ENCODE results near the gene C12orf60. TPM values are rescaled to one million over a fixed set of nuclear protein-coding genes. Genes with fewer than 3 reads are reported as not detected.

C12orf60 gene
- total RNA-seq, 1 experiment from 2014 or later: 7.1 TPM

DNA sequence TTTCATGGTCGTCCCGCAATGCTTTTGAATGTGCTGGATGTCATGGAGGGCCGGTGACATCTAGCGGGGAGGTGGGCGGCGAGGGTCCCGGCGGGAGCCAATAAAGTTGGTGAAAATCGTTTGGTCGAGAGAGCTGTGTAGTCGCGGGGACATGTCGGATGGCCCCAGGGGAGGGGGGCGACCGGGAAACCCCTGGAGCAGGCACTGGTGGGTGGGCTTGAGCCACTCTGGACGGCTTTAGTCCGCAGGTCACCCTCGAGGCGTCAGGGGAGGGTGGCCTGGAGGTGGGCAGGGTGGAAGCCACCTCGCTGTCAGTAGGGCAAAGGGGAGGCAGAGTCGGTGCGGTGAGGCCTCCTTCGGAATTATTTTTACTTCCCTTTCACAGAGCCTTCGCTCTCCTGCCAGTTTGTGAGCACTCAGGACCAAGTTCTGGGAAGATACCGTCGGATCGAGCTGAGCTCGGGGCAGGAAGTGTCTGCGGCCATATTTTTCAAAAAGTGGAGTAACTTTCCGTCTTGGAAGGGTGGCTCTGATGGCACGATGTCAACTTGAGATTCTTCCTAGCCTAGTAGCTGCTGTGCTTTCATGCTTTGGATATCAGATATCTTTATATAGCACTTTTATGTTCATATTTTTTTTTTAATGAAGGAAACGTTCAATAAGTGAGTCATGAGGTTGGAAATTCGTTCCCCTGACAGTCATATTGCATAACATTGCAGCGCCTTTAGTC is 28.4 kb upstream of the C12orf60 start:
- peak; percentile 54 for DNase-seq (ENCODE audit: low read depth)
- in situ Hi-C loops (cut with HindIII; ENCODE audit: low pct_unique_long_range_greater_than_20kb, low sequenced_read_pairs): no loop called here

DNA sequence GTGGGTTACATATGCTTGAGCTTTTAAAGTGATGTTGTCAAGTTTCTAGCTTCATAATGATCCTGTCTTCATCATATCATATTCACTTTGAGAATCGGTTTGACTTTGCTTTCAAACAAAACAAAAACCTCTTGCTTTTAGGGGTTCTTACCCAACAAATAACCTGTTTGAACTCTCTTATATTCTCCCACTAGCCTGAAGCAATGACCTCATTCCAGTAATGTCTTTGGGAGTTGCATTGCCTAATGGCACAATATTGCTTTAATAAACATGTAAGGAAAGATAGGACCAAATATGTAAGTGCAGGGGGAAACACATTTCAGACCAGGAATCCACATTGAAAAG is 27.9 kb upstream of the C12orf60 start:
- in situ Hi-C loops (cut with HindIII; ENCODE audit: low pct_unique_long_range_greater_than_20kb, low sequenced_read_pairs): no loop called here
- DNase-seq (ENCODE audit: low read depth): no peak

DNA sequence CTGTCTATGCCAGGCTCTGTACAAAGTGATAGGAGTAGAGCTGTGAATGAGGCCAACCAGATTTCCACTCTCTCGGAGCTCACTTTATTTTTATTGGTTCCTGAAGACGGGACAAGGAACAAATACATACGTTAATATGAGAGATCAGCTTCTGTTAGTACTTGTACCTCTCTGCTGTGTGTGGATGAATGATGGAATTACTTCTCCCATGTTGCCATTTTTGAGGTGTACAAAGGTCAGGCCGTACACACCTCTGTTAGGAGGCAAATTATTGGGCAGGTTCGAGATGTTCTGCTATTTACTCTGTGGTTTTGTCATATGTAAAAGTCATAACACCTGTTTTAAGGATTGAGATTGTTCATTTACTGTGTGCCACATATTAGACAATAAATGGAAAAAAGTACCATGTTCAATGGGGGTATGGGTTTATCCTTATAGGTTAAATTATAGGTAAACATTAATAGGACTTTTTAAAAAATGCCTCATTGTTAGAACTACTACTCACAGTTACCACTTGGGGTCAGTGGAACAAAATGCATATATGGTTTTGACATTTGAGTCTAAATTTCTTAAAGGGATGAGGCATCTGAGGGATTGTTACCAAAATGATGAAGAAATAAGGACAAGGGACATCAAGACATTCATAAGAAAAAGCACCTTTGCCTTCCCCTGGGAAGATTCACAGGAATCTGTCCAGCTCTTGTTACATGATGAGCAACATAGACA is 27.1 kb upstream of the C12orf60 start:
- in situ Hi-C loops (cut with HindIII; ENCODE audit: low pct_unique_long_range_greater_than_20kb, low sequenced_read_pairs): no loop called here
- DNase-seq (ENCODE audit: low read depth): no peak

DNA sequence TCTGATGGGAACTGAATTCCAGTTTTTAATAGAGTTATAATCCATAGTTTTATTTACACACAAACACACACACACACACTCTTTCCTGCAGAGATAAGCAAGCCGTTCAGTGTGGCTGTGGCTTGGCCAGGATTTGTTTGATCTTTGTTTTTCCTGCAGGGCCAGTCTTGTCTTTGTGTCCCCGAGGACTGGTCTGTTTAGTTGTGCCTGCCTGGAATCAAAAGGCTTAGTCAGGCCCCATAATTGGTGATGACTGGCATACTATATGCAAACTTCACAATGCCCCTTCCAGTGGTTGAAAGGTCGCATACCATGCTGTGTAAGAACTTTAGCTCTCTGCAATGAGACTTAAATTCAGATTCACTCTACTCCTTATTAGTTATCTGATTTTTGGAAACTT is 26.2 kb upstream of the C12orf60 start:
- in situ Hi-C loops (cut with HindIII; ENCODE audit: low pct_unique_long_range_greater_than_20kb, low sequenced_read_pairs): no loop called here
- no peak for DNase-seq (ENCODE audit: low read depth)

DNA sequence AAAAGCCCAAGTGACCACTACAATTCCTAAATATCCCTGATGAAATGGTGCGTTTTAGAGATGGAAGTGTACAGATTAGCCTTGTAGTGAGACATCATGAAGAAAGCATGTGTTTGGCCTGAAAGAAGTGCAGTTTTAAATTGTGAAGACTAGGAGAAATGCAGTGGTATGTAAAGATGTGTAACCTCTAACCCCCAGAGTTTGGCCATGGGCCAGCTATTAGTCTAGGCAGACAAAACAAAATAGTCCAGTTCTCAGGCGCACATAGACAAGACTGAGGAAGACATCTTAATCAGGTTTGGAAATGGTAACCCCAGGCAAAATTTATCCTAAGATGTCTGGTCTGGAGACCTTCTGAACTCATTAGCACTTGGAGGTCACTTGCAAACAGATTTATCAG is 23.6 kb upstream of the C12orf60 start:
- in situ Hi-C loops (cut with HindIII; ENCODE audit: low pct_unique_long_range_greater_than_20kb, low sequenced_read_pairs): no loop called here

DNA sequence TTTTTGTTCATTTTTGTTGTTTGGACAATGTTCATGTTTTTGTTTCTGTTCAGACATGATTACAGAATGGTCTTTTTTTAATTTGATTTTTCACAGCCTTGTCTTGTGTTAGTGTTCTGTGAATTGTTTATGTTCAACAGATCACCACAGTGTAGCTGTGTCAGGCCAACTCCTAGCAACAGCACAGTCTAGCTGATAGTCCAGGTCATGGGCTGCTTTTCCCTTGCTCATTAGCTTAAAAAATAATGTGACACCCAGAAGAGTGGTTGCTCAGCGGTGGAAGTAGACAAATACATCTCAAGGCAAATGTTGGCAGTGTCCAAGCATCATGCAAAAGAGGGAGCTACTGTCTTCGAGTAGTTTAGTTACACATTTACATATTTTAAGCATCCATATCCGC is 22.6 kb upstream of the C12orf60 start:
- DNase-seq (ENCODE audit: low read depth): no peak
- in situ Hi-C loops (cut with HindIII; ENCODE audit: low pct_unique_long_range_greater_than_20kb, low sequenced_read_pairs): no loop called here

More for the DNA sequence above, 23.6 kb upstream of the C12orf60 start:
- DNase-seq (ENCODE audit: low read depth): no peak

DNA sequence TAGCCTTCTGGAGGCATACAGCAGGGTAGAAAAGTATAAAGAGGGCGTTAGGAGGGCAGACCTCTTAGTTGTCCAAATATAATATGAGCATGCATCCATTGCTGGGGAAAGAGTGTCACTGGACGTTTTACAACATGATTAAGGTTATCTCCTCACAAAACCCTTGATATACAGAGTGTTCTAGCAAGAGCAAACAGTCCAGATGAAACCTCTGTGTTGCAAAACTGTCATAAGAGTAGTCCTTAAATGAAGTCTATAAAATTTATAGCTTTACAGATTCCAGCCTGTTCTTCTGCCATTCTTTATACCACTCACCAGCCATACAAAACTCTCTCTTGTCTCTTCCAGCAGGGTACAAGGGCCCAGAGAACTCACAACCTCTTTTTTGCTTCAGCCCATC is 21.9 kb upstream of the C12orf60 start:
- in situ Hi-C loops (cut with HindIII; ENCODE audit: low pct_unique_long_range_greater_than_20kb, low sequenced_read_pairs): no loop called here
- DNase-seq (ENCODE audit: low read depth): no peak

DNA sequence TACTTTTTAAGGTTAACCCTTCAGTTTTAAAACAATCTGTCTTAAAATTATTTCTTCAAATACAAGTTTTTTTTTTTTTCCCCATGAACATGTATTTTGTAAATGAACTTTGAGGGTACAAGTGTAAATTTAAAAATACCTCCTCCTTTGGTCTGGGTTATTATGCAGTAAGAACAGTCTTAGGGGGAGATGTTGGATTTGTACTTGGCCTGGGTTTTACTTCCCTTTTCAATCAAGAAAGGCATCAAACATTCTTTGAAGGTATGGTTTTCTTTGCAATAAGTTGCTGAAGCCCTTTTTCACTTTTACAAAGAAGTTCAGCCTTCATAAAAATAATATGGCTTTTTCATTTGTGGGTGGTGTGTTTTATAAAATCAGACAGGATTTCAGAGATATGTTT is 20.7 kb upstream of the C12orf60 start:
- no peak for DNase-seq (ENCODE audit: low read depth)
- in situ Hi-C loops (cut with HindIII; ENCODE audit: low pct_unique_long_range_greater_than_20kb, low sequenced_read_pairs): no loop called here

DNA sequence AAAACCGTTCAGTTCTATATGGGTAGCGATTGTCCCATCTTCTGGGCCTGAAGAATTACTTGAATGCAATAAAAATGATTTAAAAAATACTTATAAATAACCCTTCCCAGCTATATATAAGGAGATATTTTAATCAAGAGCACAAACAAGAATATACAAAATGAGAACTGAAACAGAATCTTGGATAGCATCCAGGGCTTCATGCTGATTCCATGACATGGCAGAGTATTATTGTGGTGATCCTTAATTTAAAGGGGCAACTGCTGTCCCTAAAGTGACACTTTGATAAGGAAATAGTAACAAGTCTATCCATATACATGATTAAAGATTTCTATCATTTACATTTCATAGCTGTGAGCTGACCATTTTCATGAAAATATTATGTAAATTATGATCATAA is 19.0 kb upstream of the C12orf60 start:
- in situ Hi-C loops (cut with HindIII; ENCODE audit: low pct_unique_long_range_greater_than_20kb, low sequenced_read_pairs): no loop called here
- no peak for DNase-seq (ENCODE audit: low read depth)

DNA sequence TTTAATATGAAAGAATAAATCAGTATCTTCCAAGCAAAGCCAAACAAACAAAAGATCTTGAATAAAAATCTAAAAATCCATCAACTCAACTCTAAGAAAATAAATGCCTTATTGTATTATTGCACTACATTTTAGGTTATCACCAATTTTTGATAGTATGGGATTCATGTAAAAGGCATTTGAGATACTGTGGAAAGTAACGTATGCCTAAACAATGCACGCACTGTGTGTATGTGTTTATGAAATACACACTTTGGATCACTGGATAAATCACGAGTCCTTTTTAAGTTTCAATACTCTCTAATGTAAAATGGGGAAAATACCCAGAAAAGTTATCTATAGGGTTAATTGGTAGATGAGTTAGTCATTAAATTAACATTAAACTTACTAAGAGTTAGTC is 17.9 kb upstream of the C12orf60 start:
- in situ Hi-C loops (cut with HindIII; ENCODE audit: low pct_unique_long_range_greater_than_20kb, low sequenced_read_pairs): no loop called here
- DNase-seq (ENCODE audit: low read depth): no peak

DNA sequence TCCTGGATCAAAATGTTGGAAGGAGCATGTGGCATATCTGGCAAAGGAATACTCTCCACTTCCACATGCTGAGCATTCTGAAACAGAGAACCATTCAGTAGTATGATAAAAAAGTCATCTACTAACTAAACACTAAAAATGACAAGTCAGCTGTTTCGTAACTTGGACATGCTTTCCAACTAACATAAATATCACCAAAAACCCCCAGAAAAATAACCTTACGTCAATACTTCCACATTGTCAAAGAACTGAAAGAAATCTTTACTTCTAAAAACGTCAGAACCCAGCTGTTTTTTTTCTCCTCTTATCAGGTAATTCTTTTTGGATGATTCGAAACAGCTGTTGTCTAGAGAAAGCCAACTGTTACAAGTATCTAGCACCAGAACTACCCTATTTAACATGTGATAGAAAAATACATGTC is 8.4 kb upstream of the C12orf60 start:
- in situ Hi-C loops (cut with HindIII; ENCODE audit: low pct_unique_long_range_greater_than_20kb, low sequenced_read_pairs): no loop called here
- DNase-seq (ENCODE audit: low read depth): no peak

DNA sequence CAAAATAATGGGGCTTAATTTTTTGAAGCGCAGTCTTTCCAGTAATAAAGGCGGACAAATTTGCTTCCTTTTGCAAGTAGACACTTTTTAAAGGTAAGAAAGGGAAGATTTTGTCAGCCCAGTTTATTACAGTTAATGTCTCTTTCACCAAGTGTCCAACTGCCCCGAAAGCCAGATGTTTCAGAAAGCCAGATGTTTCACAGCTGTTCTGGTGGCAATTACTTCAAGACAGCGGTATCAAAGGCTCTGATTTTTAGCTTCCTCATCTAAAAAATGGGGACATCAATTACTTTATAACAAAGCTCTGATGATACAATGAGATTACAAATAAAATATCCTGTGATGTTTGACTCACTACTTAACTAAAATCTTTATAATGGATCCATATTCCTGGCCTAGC is 1.2 kb upstream of the C12orf60 start:
- no peak for DNase-seq (ENCODE audit: low read depth)
- in situ Hi-C loops (cut with HindIII; ENCODE audit: low pct_unique_long_range_greater_than_20kb, low sequenced_read_pairs): no loop called here

DNA sequence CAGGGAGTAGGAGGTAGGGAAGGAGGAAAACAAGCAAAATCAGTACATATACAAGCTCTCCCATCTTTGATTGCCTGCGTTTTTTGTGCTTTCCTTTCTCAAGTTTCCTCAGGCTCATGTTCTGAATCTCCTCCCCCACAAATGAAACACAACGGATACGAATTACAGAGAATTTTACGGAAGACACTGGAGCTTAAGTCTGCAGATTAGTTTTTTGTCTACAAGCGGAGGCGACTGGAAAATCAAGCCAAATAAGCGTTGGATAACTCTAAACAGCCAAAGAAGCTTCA is 804 bp upstream of the C12orf60 start:
- DNase-seq (ENCODE audit: low read depth): no peak
- in situ Hi-C loops (cut with HindIII; ENCODE audit: low pct_unique_long_range_greater_than_20kb, low sequenced_read_pairs): no loop called here

DNA sequence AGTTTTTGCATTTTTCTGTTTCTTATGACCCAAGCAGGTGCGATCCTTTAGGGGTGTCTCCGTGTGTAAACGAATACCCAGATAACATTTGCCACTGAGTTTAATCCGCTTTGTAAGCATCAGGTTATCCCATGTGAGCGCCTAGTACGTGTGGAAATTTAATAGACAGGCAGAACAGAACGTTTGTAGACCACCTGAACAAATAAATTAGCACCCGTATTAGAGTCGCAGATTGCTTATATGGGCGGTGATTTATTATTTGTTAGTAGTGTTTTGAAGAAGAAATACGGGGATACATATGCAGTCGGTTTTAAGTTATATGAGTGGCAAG is 325 bp downstream of the C12orf60 start:
- DNase-seq (ENCODE audit: low read depth): no peak

DNA sequence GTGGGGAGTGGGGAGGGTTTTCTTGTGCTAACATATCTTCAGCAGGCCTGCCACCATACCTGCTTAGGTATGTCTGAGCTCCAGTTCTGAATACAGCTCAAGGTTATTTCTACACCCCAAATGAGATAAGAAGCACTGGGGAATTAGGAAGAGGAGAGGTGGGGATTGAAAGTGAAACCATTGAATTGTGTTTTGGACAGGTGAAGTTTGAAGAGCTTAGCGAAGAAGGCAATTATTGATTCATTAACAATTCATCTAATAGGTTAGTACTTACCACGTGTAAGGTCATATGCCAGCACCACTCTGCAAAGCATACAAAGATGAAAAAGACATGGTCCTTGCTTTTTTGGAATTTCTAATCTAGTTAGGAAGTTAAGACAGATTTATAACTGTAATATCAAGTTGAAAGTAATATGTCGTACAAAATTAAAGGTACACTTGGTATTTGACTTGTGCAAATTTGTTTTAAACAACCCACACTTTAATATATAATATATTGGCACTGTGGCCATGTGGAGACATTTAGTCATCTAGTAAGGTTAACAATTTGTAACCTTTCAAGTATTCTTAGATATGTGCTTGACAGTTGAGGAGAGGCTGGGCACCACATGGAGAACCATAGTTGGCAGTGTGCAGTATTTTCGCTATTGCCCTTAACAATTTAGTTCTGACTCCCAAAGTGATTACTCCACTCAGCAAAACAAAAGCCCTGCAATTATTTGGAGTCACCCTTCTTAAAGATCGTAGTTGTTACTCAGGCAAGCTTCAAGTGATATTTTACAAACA is 6.9 kb downstream of the C12orf60 start:
- DNase-seq (ENCODE audit: low read depth): no peak
- in situ Hi-C loops (cut with HindIII; ENCODE audit: low pct_unique_long_range_greater_than_20kb, low sequenced_read_pairs): no loop called here

More for the DNA sequence above, 325 bp downstream of the C12orf60 start:
- in situ Hi-C loops (cut with HindIII; ENCODE audit: low pct_unique_long_range_greater_than_20kb, low sequenced_read_pairs): no loop called here

DNA sequence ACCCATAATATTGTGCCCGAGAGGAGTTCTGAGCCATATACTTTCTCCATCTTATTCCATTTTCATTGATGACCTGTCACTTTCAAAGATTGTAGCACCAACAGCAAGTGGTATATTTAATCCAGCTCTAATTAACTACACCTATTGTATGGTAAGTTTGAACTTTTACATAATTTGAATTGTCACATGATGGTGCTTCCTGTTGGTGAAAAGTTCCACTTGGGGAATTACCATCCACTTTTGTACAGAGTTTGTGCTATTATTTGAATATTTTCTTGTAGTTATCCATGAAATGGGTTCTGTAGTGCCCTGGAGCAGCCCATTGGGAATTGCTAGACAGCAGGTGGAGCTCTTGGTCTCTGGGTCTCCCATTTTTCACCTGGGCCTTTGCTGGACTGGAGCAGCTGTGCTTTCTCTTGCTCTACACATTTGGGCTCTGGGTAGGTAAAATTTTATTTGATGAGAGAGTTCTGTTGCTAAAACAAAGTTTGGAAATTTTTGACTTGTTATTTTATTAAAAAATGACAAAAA is 7.5 kb downstream of the C12orf60 start:
- in situ Hi-C loops (cut with HindIII; ENCODE audit: low pct_unique_long_range_greater_than_20kb, low sequenced_read_pairs): no loop called here
- peak; percentile 32 for DNase-seq (ENCODE audit: low read depth)

DNA sequence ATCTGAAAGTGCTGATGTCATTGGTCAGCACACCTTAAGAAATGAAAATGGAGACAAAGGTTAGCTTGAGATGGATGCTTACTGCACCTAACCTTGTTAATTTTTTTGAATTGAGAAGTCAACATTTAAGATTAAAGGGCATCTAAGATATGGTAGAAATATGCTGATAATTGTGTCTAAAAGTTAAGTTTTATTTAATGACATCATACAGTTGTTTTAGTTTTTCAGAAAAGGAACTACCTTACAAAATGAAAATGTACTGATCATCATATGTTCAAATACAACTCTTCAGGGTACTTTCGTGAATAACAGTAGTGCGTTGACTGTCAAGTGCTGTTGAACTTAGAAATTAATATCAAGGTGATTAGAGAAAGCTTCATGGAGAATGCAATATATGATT is 8.0 kb downstream of the C12orf60 start:
- DNase-seq (ENCODE audit: low read depth): no peak
- in situ Hi-C loops (cut with HindIII; ENCODE audit: low pct_unique_long_range_greater_than_20kb, low sequenced_read_pairs): no loop called here

DNA sequence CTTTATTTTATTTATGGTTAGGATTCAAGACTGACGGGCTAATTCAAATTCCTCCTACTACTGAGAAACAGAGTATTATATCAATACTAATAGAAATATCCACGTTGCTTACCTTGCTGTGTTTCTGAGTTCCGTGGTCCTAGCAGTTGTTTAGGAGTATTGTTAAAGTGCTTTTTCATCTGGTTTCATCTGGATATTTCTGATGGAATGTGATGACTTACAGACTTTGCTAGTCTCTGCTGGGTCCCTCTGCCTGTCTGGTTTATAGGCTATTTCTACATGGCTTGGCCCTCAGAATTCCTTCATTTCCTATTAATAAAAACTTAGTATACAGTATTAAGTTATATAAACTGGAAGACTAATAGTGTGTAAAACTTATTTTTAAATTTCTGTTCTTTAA is 10.5 kb downstream of the C12orf60 start, which contains the start of gene SMCO3:
Gene SMCO3 (minus strand): TSS at position 169 of the 400 bp plus-strand sequence. CDS start 7,502 bp downstream, outside the sequence.
- DNase-seq (ENCODE audit: low read depth): no peak
- in situ Hi-C loops (cut with HindIII; ENCODE audit: low pct_unique_long_range_greater_than_20kb, low sequenced_read_pairs): no loop called here

DNA sequence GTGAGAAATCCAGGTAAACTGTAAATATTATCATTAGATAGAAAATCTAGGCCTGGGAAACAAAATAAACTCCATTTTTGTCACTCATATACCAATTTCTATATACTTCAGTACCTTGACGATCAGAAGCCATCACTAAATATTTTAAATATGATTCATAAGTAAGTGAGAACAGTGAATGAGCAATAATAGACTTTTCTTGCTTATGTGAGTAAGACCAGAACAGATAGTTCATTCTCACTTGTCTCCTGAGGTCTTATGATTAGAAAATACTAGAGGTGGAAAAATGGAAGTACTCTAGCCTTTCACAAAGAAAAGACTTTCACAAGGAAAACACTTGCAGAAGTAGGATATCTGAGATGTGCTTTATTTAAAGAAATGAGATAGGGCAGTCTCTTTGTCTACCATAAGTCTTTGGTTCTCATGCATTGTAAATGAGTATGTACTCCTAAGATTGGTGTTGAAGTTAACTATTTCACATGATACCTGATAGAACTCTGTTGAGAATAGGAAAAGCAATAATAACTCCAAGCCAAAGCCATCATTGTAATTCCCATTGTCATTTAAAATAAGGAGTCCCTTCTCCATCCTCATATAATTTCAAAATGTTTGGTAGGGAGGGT is 20.7 kb downstream of the C12orf60 start:
- in situ Hi-C loops (cut with HindIII; ENCODE audit: low pct_unique_long_range_greater_than_20kb, low sequenced_read_pairs): no loop called here
- DNase-seq (ENCODE audit: low read depth): no peak

Data from Caki2 (cell line).